Stimulated activated CD8-positive, alpha-beta memory T cell treated with anti-CD3 and anti-CD28 coated beads, Interleukin-15, amount 100 ng/mL, for 4 hours (primary cell): ENCODE measurements around the gene RASSF1.
"Not testable (repeated sequence)": the region's sequence is repeated elsewhere in the genome, so short reads cannot be mapped to it uniquely, and the experiment has no call there.

Experiments used
- DNase-seq, 2 donors: peaks; one replicate each; pipeline ENCODE4 v3.0.0-alpha.2; 2020; ENCODE audit warnings: low read depth in 2 of 2

RASSF1 gene

GRCh38 chr3:50286322-50287227 lies 54.1 kb downstream of the RASSF1 start:
- no peak for DNase-seq

DNA sequence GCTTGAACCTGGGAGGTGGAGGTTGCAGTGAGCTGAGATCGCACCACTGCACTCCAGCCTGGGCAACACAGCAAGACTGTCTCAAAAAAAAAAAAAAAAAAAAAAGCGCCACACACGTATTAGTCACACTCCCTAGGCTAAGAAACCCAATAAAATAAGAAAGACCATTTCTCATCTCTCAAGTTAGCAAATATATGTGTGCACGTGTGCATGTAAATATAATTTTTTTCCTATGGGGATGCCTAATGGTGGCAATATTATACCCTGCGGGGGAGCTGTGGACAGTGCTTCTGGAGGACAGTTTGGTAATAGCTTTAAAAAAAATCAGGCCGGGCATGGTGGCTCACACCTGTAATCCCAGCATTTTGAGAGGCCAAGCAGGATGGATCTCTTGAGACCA lies 56.5 kb downstream of the RASSF1 start:
- DNase-seq, result not testable (repeated sequence)
